Measurements from ENCODE around the gene MYL6B. TPM values are rescaled to one million over a fixed set of nuclear protein-coding genes. Genes with fewer than 3 reads are reported as not detected.
A peak's percentile ranks its signal among the peaks of the same experiment; 100 is the strongest.

Gene MYL6B
- total and polyA plus RNA-seq, 2 experiments from 2014 or later, result 96.9 to 164 TPM

- peaks cover 26% of the 10 kb centered on the region for H3F3A ChIP-seq (replicated peaks; ENCODE audit: low read depth)
- Mint-ChIP-seq H3K27me3 (ENCODE audit: insufficient read depth, low read depth, poor library complexity) (peaks cover 19% of the 10 kb centered on the region), H3K27ac (peak within 1 kb of the TSS; percentile 100), H3K36me3 (ENCODE audit: low read depth) (peaks cover 46% of the 10 kb centered on the region), H3K4me3 (peak within 1 kb of the TSS; percentile 94), H3K9me3 (peaks cover 6% of the 10 kb centered on the region; the same call in 2 of the 3 replicates), H3K4me1 (peaks cover 19% of the 10 kb centered on the region)
- no peak for TF ChIP-seq EZH2 (IDR thresholded peaks at IDR 0.05; ENCODE audit: low read depth, unreplicated experiment)
- TF ChIP-seq ETS1 (IDR thresholded peaks at IDR 0.05), result peak; percentile 98
- no peak for TF ChIP-seq STAT1 (IDR thresholded peaks at IDR 0.05; ENCODE audit: unreplicated experiment)
- TF ChIP-seq REST (IDR thresholded peaks at IDR 0.05; ENCODE audit: unreplicated experiment), result no peak
- no peak for TF ChIP-seq ZNF331 (CRISPR knock-in tag; IDR thresholded peaks at IDR 0.05; ENCODE audit: low read depth)
- TF ChIP-seq ZNF462 (CRISPR knock-in tag; IDR thresholded peaks at IDR 0.05), result no peak
- no peak for TF ChIP-seq JUNB (IDR thresholded peaks at IDR 0.05; ENCODE audit: unreplicated experiment)
- no peak for TF ChIP-seq EZH2phosphoT487 (IDR thresholded peaks at IDR 0.05; ENCODE audit: unreplicated experiment)
- peak; percentile 66; the same call in 1 of the 2 replicates for TF ChIP-seq NANOG (IDR thresholded peaks at IDR 0.05; ENCODE audit: borderline replicate concordance)
- peak; percentile 22 to 63; a peak in 3 of 4 replicates for TF ChIP-seq CTCF (conservative IDR thresholded peaks at IDR 0.05; ENCODE audit: low read depth in 2 of 2)
- peak; percentile 97 for TF ChIP-seq CREB1 (CRISPR knock-in tag; IDR thresholded peaks at IDR 0.05; ENCODE audit: low read depth)
- TF ChIP-seq ZNF114 (CRISPR knock-in tag; IDR thresholded peaks at IDR 0.05), result no peak
- TF ChIP-seq POLR2AphosphoS5 (IDR thresholded peaks at IDR 0.05; ENCODE audit: low read depth), result peak; percentile 100
- no peaks in the 10 kb centered on the region for H4K20me1 ChIP-seq (replicated peaks; ENCODE audit: insufficient read depth)
- no peaks in the 10 kb centered on the region for H3K27me3 ChIP-seq (ENCODE audit: insufficient read depth)
- ATAC-seq (peak; percentile 77), DNase-seq (ENCODE audit: low spot score) (peak; percentile 99)
- H3K4me3 ChIP-seq, result peak within 1 kb of the TSS; percentile 86
- peak within 1 kb of the TSS; percentile 96 for H3K27ac ChIP-seq (ENCODE audit: low read depth)
- no peak within 1 kb of the TSS for H2AFZ ChIP-seq
- peaks cover 4% of the 10 kb centered on the region; the same call in 1 of the 2 replicates for H3K36me3 ChIP-seq (ENCODE audit: insufficient read depth)
- peaks cover 12% of the 10 kb centered on the region for H3K79me2 ChIP-seq (replicated peaks; ENCODE audit: insufficient read depth)
- H3K4me1 ChIP-seq (ENCODE audit: insufficient read depth), result peaks cover 10% of the 10 kb centered on the region
- peak within 1 kb of the TSS; percentile 93 for H3K4me2 ChIP-seq
- no peaks in the 10 kb centered on the region for H3K9me2 ChIP-seq (ENCODE audit: insufficient read depth)
Observed at GRCh38 chr12:56117778-56118687, 34.4 kb upstream of the MYL6B start, which contains the start of gene ZC3H10. ZC3H10 (plus strand) TSS chr12:56118266; CDS start chr12:56120563, 2,297 bp downstream.

Measured in GM23338 (cell line).